GM19240 (cell line): ENCODE results near the gene AGO3.
"Not testable (repeated sequence)": the region's sequence is repeated elsewhere in the genome, so short reads cannot be mapped to it uniquely, and the experiment has no call there.

Experiments
- DNase-seq: peaks from one replicate; pipeline ENCODE4 v3.0.0; 2011; ENCODE audit warnings: low spot score; ENCODE audit not compliant: insufficient read length

The AGO3 gene

GRCh38 chr1:35924838-35925237, 6.1 kb upstream of the AGO3 start:
- DNase-seq = no peak

GRCh38 chr1:35925741-35926140, 5.2 kb upstream of the AGO3 start:
- DNase-seq = no peak

GRCh38 chr1:35927472-35927871, 3.4 kb upstream of the AGO3 start:
- no peak for DNase-seq

- no peak for DNase-seq
These were observed 944 bp upstream of the AGO3 start for GRCh38 chr1:35929730-35930592.

- DNase-seq = no peak
These were observed 697 bp downstream of the AGO3 start for GRCh38 chr1:35931446-35932157.

- DNase-seq = no peak
These were observed 1.3 kb downstream of the AGO3 start for GRCh38 chr1:35932158-35932636.

GRCh38 chr1:35932941-35933340, 2.0 kb downstream of the AGO3 start:
- no peak for DNase-seq

GRCh38 chr1:35935442-35936388, 4.8 kb downstream of the AGO3 start:
- DNase-seq = no peak

- no peak for DNase-seq
These were observed 5.9 kb downstream of the AGO3 start for GRCh38 chr1:35936838-35937237.

- DNase-seq = no peak
These were observed 8.6 kb downstream of the AGO3 start for GRCh38 chr1:35939484-35939883.

GRCh38 chr1:35945327-35945726, 14.4 kb downstream of the AGO3 start:
- DNase-seq = no peak

- no peak for DNase-seq
These were observed 16.6 kb downstream of the AGO3 start for GRCh38 chr1:35947547-35947946.

- no peak for DNase-seq
These were observed 27.7 kb downstream of the AGO3 start for GRCh38 chr1:35958558-35958957.

- DNase-seq = no peak
These were observed 28.4 kb downstream of the AGO3 start for GRCh38 chr1:35959304-35959703.

- no peak for DNase-seq
These were observed 32.0 kb downstream of the AGO3 start for GRCh38 chr1:35962952-35963351.

GRCh38 chr1:35964277-35964676, 33.4 kb downstream of the AGO3 start:
- DNase-seq = not testable (repeated sequence)

GRCh38 chr1:35968396-35968795, 37.5 kb downstream of the AGO3 start:
- no peak for DNase-seq

GRCh38 chr1:35971601-35972000, 40.7 kb downstream of the AGO3 start:
- DNase-seq = no peak

- not testable (repeated sequence) for DNase-seq
These were observed 41.7 kb downstream of the AGO3 start for GRCh38 chr1:35972631-35973030.

- DNase-seq = no peak
These were observed 49.2 kb downstream of the AGO3 start for GRCh38 chr1:35980090-35980489.

- no peak for DNase-seq
These were observed 57.3 kb downstream of the AGO3 start for GRCh38 chr1:35988237-35988636.
